ENCODE results near the gene SPATA45.

Gene SPATA45

GRCh38 chr1:212816567-212817278 is 30.7 kb downstream of the SPATA45 start:
- TF ChIP-seq, protein P1, sequence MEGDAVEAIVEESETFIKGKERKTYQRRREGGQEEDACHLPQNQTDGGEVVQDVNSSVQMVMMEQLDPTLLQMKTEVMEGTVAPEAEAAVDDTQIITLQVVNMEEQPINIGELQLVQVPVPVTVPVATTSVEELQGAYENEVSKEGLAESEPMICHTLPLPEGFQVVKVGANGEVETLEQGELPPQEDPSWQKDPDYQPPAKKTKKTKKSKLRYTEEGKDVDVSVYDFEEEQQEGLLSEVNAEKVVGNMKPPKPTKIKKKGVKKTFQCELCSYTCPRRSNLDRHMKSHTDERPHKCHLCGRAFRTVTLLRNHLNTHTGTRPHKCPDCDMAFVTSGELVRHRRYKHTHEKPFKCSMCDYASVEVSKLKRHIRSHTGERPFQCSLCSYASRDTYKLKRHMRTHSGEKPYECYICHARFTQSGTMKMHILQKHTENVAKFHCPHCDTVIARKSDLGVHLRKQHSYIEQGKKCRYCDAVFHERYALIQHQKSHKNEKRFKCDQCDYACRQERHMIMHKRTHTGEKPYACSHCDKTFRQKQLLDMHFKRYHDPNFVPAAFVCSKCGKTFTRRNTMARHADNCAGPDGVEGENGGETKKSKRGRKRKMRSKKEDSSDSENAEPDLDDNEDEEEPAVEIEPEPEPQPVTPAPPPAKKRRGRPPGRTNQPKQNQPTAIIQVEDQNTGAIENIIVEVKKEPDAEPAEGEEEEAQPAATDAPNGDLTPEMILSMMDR (IDR thresholded peaks at IDR 0.05; ENCODE audit: borderline replicate concordance, insufficient read depth, low read depth, low read length), result no peak
- no peak overlapping the region for H3K4me3 ChIP-seq (ENCODE audit: low read depth, low read length)

DNA sequence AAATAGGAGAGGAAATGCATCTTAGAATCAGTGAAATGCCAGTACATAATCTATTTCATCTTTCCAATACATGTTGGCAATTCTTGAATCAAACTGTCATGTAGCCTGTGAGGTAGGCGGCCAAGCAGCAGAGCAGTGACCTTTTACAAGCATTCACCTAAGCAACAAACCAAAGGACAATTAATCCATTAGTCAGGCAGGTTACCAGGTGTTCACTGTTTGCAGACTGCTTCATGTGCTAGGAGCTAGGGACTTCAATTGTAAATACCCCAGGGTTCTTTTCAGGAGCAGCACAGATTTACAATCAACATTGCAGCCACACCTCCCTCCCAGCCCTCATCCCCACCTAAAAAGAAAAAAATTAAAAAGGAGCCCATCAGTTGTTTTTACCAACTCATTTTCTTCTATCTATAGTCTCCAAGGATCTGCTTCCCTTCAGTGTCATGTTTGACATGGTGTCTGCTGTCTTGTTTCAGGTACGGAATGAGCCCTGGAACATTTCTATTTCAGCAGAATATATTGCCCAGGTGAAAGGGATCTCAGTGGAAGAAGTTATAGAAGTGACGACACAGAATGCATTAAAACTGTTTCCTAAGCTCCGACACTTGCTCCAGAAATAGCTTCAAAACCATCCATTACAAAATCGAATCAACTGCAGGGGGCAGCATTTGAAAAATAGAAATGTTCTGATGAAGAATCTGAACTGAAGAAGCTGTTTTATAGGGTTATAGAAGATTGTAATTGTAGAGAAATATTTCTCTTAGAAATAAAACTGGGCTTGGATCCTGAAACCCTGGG is 32.7 kb downstream of the SPATA45 start:
- TF ChIP-seq, protein P1 (IDR thresholded peaks at IDR 0.05; ENCODE audit: borderline replicate concordance, insufficient read depth, low read depth, low read length), result 0 out of 2 replicates have a peak, but pooled peaks have one; percentile 7
- H3K4me3 ChIP-seq (ENCODE audit: low read depth, low read length), result no peak overlapping the region

- TF ChIP-seq, protein P1 (IDR thresholded peaks at IDR 0.05; ENCODE audit: borderline replicate concordance, insufficient read depth, low read depth, low read length), result no peak
These were observed 41.7 kb downstream of the SPATA45 start for GRCh38 chr1:212805767-212806166.

GRCh38 chr1:212797681-212798080 is 49.8 kb downstream of the SPATA45 start:
- H3K4me3 ChIP-seq (ENCODE audit: low read depth, low read length), result no peak overlapping the region
- TF ChIP-seq, protein P1 (IDR thresholded peaks at IDR 0.05; ENCODE audit: borderline replicate concordance, insufficient read depth, low read depth, low read length), result no peak

More at GRCh38 chr1:212805767-212806166, 41.7 kb downstream of the SPATA45 start:
- H3K4me3 ChIP-seq (ENCODE audit: low read depth, low read length), result no peak overlapping the region

DNA sequence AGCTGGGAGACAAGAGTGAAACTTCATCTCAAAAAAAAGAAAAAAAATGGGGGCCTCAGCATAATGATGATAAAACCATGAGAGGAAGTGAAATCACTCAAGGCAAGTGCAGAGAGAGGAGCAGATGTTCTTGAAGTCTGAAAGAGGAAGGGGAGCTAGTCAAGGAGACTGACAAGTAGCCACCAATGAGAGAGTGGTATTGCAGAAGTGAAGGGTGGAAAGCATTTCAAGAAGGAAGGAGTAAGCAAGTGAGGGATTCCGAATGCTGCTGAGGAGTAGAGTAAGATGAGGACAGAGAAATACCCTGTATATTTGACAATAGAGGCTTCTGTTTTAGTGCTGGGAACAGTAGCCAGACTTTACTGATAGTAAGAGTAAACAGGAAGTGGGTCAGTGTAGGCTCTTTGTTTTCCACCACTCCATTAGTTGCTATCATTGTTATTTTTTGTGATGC is 52.9 kb downstream of the SPATA45 start:
- TF ChIP-seq, protein P1 (IDR thresholded peaks at IDR 0.05; ENCODE audit: borderline replicate concordance, insufficient read depth, low read depth, low read length), result no peak
- H3K4me3 ChIP-seq (ENCODE audit: low read depth, low read length), result no peak overlapping the region

GRCh38 chr1:212792396-212792908 is 55.0 kb downstream of the SPATA45 start:
- TF ChIP-seq, protein P1 (IDR thresholded peaks at IDR 0.05; ENCODE audit: borderline replicate concordance, insufficient read depth, low read depth, low read length), result no peak

More at GRCh38 chr1:212792396-212792908, 55.0 kb downstream of the SPATA45 start:
- H3K4me3 ChIP-seq (ENCODE audit: low read depth, low read length), result peak overlapping the region; percentile 81

All from GM12875 (cell line).